CD4-positive, alpha-beta T cell treated with Interleukin-17A for 1 hour (primary cell): ENCODE data around the gene PPP2R3B.
"Not testable (repeated sequence)": the region's sequence is repeated elsewhere in the genome, so short reads cannot be mapped to it uniquely, and the experiment has no call there.

Source experiments
- DNase-seq: peaks from one replicate; pipeline ENCODE4 v3.0.0-alpha.2; 2020

Gene PPP2R3B

GRCh38 chrX:351736-352135 is 35.0 kb downstream of the PPP2R3B start:
- DNase-seq = no peak

GRCh38 chrX:351324-351641 is 35.4 kb downstream of the PPP2R3B start:
- not testable (repeated sequence) for DNase-seq

GRCh38 chrX:350534-351323 is 36.0 kb downstream of the PPP2R3B start:
- DNase-seq = no peak

- DNase-seq = no peak
Measured at GRCh38 chrX:350148-350533, 36.6 kb downstream of the PPP2R3B start.

- no peak for DNase-seq
Measured at GRCh38 chrX:349702-350101, 37.0 kb downstream of the PPP2R3B start.

GRCh38 chrX:349196-349595 is 37.5 kb downstream of the PPP2R3B start:
- no peak for DNase-seq

GRCh38 chrX:348461-349117 is 38.1 kb downstream of the PPP2R3B start:
- no peak for DNase-seq

- DNase-seq = no peak
Measured at GRCh38 chrX:347351-348117, 39.2 kb downstream of the PPP2R3B start.

- no peak for DNase-seq
Measured at GRCh38 chrX:346034-346813, 40.5 kb downstream of the PPP2R3B start.

GRCh38 chrX:345020-345925 is 41.4 kb downstream of the PPP2R3B start:
- DNase-seq = no peak

- no peak for DNase-seq
Measured at GRCh38 chrX:344371-344901, 42.3 kb downstream of the PPP2R3B start.

GRCh38 chrX:341541-342101 is 45.1 kb downstream of the PPP2R3B start:
- DNase-seq = no peak

- DNase-seq = no peak
Measured at GRCh38 chrX:340641-341423, 45.9 kb downstream of the PPP2R3B start.

GRCh38 chrX:340121-340520 is 46.6 kb downstream of the PPP2R3B start:
- no peak for DNase-seq

- no peak for DNase-seq
Measured at GRCh38 chrX:338836-339400, 47.8 kb downstream of the PPP2R3B start.

- no peak for DNase-seq
Measured at GRCh38 chrX:338281-338835, 48.3 kb downstream of the PPP2R3B start.

- DNase-seq = no peak
Measured at GRCh38 chrX:337331-337831, 49.3 kb downstream of the PPP2R3B start.

- no peak for DNase-seq
Measured at GRCh38 chrX:336227-336626, 50.5 kb downstream of the PPP2R3B start.

GRCh38 chrX:335758-336155 is 51.0 kb downstream of the PPP2R3B start:
- DNase-seq = no peak
